ENCODE measurements around the gene HSPB3. TPM values are rescaled to one million over a fixed set of nuclear protein-coding genes. Genes with fewer than 3 reads are reported as not detected.

The HSPB3 gene
- total and polyA plus RNA-seq, 2 donors (not counting 1 experiment from before 2014, with no cell fraction given): 18.6 to 21.1 TPM

GRCh38 chr5:54460181-54460919 is 4.9 kb downstream of the HSPB3 start:
- H3K4me2 ChIP-seq (ENCODE audit: extremely low read depth, insufficient read depth, low read length): no peak overlapping the region
- peak; percentile 18 to 36 for DNase-seq (ENCODE audit: low read depth in 2 of 2)
- H3K79me2 ChIP-seq (ENCODE audit: control insufficient read depth, insufficient read depth, low read length): no peaks in the 10 kb centered on the region
- no peaks in the 10 kb centered on the region for H4K20me1 ChIP-seq (ENCODE audit: control insufficient read depth, extremely low read depth, insufficient read depth, low read length)
- TF ChIP-seq EZH2 (IDR thresholded peaks at IDR 0.05; ENCODE audit: low read length, missing control alignments): no peak
- no peak for TF ChIP-seq CTCF (conservative IDR thresholded peaks at IDR 0.05 in 1 of 2, IDR thresholded peaks at IDR 0.05 in 1 of 2; ENCODE audit: low read depth in 1 of 2, low read length in 2 of 2)
- no peak overlapping the region for H3K9ac ChIP-seq (ENCODE audit: insufficient read depth, low read length)
- H2AFZ ChIP-seq (ENCODE audit: low read length): no peak overlapping the region
- no peaks in the 10 kb centered on the region for H3K36me3 ChIP-seq (ENCODE audit: control insufficient read depth, insufficient read depth, low read length)
- H3K27ac ChIP-seq (ENCODE audit: insufficient read depth, low read length): no peak overlapping the region
- no peaks in the 10 kb centered on the region for H3K27me3 ChIP-seq (ENCODE audit: control insufficient read depth, insufficient read depth, low read length)
- H3K9me3 ChIP-seq (ENCODE audit: control insufficient read depth, insufficient read depth, low read depth, low read length): no peaks in the 10 kb centered on the region
- H3K4me3 ChIP-seq (replicated peaks in 1 of 4; ENCODE audit: control extremely low read depth in 1 of 4, insufficient read depth in 1 of 4, low read depth in 3 of 4, low read length in 4 of 4): no peak overlapping the region
- peaks cover 19% of the 10 kb centered on the region for H3K4me1 ChIP-seq (ENCODE audit: control insufficient read depth, extremely low read depth, insufficient read depth, low read length)

- no peaks in the 10 kb centered on the region for H3K36me3 ChIP-seq (ENCODE audit: control insufficient read depth, insufficient read depth, low read length)
- no peaks in the 10 kb centered on the region for H3K27me3 ChIP-seq (ENCODE audit: control insufficient read depth, insufficient read depth, low read length)
- H3K27ac ChIP-seq (ENCODE audit: insufficient read depth, low read length): no peak overlapping the region
- no peak overlapping the region for H3K9ac ChIP-seq (ENCODE audit: insufficient read depth, low read length)
- DNase-seq (ENCODE audit: low read depth in 2 of 2): no peak
- TF ChIP-seq EZH2 (IDR thresholded peaks at IDR 0.05; ENCODE audit: low read length, missing control alignments): no peak
- no peak for TF ChIP-seq CTCF (conservative IDR thresholded peaks at IDR 0.05 in 1 of 2, IDR thresholded peaks at IDR 0.05 in 1 of 2; ENCODE audit: low read depth in 1 of 2, low read length in 2 of 2)
- no peak overlapping the region for H3K4me3 ChIP-seq (replicated peaks in 1 of 4; ENCODE audit: control extremely low read depth in 1 of 4, insufficient read depth in 1 of 4, low read depth in 3 of 4, low read length in 4 of 4)
- H3K9me3 ChIP-seq (ENCODE audit: control insufficient read depth, insufficient read depth, low read depth, low read length): no peaks in the 10 kb centered on the region
- H3K4me1 ChIP-seq (ENCODE audit: control insufficient read depth, extremely low read depth, insufficient read depth, low read length): peaks cover 10% of the 10 kb centered on the region
- H3K79me2 ChIP-seq (ENCODE audit: control insufficient read depth, insufficient read depth, low read length): no peaks in the 10 kb centered on the region
- H3K4me2 ChIP-seq (ENCODE audit: extremely low read depth, insufficient read depth, low read length): no peak overlapping the region
- H2AFZ ChIP-seq (ENCODE audit: low read length): no peak overlapping the region
- no peaks in the 10 kb centered on the region for H4K20me1 ChIP-seq (ENCODE audit: control insufficient read depth, extremely low read depth, insufficient read depth, low read length)
Observed at GRCh38 chr5:54462281-54462680, 6.8 kb downstream of the HSPB3 start.

- Histone ChIP-seq H3K79me2 (ENCODE audit: control insufficient read depth, insufficient read depth, low read length) (no peaks in the 10 kb centered on the region), H3K27ac (ENCODE audit: insufficient read depth, low read length) (no peak overlapping the region), H3K4me3 (replicated peaks in 1 of 4; ENCODE audit: control extremely low read depth in 1 of 4, insufficient read depth in 1 of 4, low read depth in 3 of 4, low read length in 4 of 4) (no peak overlapping the region), H2AFZ (ENCODE audit: low read length) (no peak overlapping the region), H4K20me1 (ENCODE audit: control insufficient read depth, extremely low read depth, insufficient read depth, low read length) (no peaks in the 10 kb centered on the region), H3K36me3 (ENCODE audit: control insufficient read depth, insufficient read depth, low read length) (no peaks in the 10 kb centered on the region), H3K9me3 (ENCODE audit: control insufficient read depth, insufficient read depth, low read depth, low read length) (no peaks in the 10 kb centered on the region), H3K9ac (ENCODE audit: insufficient read depth, low read length) (no peak overlapping the region), H3K27me3 (ENCODE audit: control insufficient read depth, insufficient read depth, low read length) (no peaks in the 10 kb centered on the region), H3K4me2 (ENCODE audit: extremely low read depth, insufficient read depth, low read length) (no peak overlapping the region), H3K4me1 (ENCODE audit: control insufficient read depth, extremely low read depth, insufficient read depth, low read length) (peaks cover 7% of the 10 kb centered on the region)
- TF ChIP-seq CTCF (conservative IDR thresholded peaks at IDR 0.05 in 1 of 2, IDR thresholded peaks at IDR 0.05 in 1 of 2; ENCODE audit: low read depth in 1 of 2, low read length in 2 of 2) (no peak), EZH2 (IDR thresholded peaks at IDR 0.05; ENCODE audit: low read length, missing control alignments) (no peak)
- DNase-seq (ENCODE audit: low read depth in 2 of 2): no peak
Observed at GRCh38 chr5:54463713-54464112, 8.2 kb downstream of the HSPB3 start.
